NB4 (cell line): ENCODE results near the gene CNTNAP2.

Experiments
- CTCF ChIP-seq: IDR thresholded peaks from one replicate; pipeline ENCODE4 v1.5.1; 2012; ENCODE audit warnings: low read depth, low read length
- MYC ChIP-seq: IDR thresholded peaks from 2 replicates; pipeline ENCODE4 v1.6.1; 2011; ENCODE audit warnings: low read depth, low read length
- POLR2A ChIP-seq: IDR thresholded peaks from 2 replicates; pipeline ENCODE4 v1.6.1; 2011; ENCODE audit warnings: mild to moderate bottlenecking; ENCODE audit not compliant: insufficient read length; ENCODE audit errors: extremely low read depth
- TF ChIP-seq, protein P1 (sequence below): IDR thresholded peaks from 2 replicates; pipeline ENCODE4 v1.6.1; 2011; ENCODE audit warnings: low read depth, low read length

DNA sequence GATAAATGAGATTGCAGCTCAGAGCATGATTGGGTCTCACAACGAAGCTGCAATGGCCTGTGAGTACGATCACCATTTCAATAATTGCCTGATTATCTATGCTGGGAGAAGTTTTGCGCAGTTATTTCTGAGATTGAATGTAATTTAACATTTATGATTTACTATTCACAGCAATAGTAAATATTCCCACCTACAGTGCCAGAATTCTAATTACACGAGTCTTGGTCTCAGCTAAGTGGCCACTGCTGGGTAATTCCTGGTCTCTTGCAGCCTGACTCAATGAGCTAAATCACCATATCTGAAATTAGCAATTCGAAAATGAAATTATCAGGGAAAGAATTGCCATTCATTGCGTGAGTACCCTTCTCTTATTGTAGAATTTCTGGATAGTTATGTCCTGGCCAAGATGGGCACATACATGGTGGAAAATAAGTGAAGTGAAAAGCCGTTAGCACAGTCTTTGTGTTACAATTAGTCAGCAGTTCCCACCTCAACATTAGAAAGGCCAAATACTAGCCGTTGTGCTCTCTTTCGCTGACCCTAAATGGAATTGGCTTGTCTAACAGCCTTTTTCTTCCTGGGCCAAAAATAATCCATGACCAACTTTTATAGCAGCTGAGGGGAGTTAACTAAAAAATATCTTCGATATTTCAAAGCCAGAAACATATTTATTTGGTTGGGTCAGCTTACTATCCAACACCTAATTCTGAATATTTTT lies 1793.0 kb downstream of the CNTNAP2 start:
- no peak for TF ChIP-seq CTCF
- no peak for TF ChIP-seq MYC
- no peak for TF ChIP-seq POLR2A
- TF ChIP-seq, protein P1, sequence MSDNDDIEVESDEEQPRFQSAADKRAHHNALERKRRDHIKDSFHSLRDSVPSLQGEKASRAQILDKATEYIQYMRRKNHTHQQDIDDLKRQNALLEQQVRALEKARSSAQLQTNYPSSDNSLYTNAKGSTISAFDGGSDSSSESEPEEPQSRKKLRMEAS: no peak
